GM13977 (cell line): ENCODE data around the gene MCHR2.

ENCODE experiments used
- DNase-seq: peaks from one replicate; pipeline ENCODE4 v3.0.0; 2012; ENCODE audit warnings: low spot score
- in situ Hi-C: fragments of 300-500 bp; cut with MboI; formaldehyde crosslinking; loops from one replicate; pipeline ENCODE4 v1.12.0; 2022; ENCODE audit warnings: low sequenced_read_pairs, low pct_unique_long_range_greater_than_20kb, mixed read lengths, inconsistent platforms; ENCODE audit not compliant: unreplicated experiment
- TF ChIP-seq, protein P1 (sequence below): IDR thresholded peaks from 2 replicates; pipeline ENCODE4 v1.5.1; 2012; ENCODE audit warnings: mild to moderate bottlenecking, control low read depth; ENCODE audit not compliant: insufficient read depth; ENCODE audit errors: extremely low read depth, missing control alignments

Gene MCHR2

DNA sequence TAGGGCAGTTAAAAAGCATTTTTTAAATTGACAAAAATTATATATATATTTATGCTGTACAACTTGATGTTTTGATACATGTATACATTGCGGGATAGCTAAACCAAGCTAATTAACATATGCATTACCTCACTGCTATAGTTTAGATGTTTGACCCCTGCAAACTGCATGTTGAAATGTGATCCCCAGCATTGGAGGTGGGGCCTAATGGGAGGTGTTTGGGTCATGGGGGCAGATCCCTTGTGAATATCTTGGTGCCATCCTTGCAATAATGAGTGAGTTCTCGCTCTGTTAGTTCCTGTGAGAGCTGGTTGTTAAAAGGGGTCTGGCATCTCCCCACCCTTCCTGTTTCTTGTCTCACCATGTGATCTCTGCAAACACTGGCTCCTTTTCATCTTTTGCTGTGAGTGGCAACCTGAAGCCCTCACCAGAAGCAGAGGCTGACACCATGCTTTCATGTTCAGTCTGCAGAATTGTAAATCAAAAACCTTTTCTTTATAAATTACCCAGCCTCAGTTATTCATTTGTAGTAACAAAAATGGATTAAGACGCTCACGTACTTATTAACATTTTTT, 111.8 kb downstream of the MCHR2 start:
- in situ Hi-C loops: loop anchor here (10.0 kb wide), 1 partner anchor 213 kb away; no protein-coding TSS in a partner anchor
- TF ChIP-seq, protein P1, sequence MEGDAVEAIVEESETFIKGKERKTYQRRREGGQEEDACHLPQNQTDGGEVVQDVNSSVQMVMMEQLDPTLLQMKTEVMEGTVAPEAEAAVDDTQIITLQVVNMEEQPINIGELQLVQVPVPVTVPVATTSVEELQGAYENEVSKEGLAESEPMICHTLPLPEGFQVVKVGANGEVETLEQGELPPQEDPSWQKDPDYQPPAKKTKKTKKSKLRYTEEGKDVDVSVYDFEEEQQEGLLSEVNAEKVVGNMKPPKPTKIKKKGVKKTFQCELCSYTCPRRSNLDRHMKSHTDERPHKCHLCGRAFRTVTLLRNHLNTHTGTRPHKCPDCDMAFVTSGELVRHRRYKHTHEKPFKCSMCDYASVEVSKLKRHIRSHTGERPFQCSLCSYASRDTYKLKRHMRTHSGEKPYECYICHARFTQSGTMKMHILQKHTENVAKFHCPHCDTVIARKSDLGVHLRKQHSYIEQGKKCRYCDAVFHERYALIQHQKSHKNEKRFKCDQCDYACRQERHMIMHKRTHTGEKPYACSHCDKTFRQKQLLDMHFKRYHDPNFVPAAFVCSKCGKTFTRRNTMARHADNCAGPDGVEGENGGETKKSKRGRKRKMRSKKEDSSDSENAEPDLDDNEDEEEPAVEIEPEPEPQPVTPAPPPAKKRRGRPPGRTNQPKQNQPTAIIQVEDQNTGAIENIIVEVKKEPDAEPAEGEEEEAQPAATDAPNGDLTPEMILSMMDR: no peak
- no peak for DNase-seq

DNA sequence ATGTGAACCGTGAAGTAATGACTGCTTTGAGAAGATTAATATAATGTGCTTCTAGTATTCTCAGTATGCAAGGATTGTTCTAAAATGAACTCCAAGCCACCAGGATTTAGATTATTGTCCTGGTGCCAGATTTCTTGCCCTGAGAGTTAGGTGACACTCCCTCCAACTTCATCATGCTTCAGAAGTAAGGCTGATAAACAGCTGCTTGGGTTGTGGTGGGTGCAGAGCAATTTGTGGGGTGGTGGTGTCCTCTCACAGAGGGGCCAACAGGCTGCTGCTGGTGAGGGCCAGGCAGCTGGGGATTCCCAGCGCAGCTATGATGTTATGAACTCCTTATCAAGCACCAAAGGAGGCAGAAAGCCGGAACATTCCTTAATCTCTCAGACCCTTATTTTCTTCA, 114.6 kb downstream of the MCHR2 start:
- TF ChIP-seq, protein P1: no peak
- no peak for DNase-seq
- in situ Hi-C loops: no loop called here

DNA sequence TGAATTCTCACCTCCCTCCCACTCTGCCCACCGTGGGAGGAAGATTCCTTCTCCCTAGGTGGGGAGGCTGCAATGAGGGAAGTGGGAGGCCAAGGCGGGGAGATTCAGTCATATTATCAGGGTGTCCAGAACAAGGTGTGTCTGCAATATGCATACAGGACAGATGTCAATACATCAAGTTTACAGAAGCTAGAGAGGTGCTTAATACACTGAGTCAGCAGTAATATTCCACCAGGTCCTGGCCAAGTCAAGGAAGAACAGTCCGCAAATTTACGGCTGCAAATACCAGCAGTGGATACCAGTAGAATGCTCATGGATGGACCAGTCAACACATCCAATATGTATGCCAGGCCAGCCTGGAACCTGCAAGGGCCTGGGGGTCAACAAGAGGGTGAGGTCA, 119.0 kb downstream of the MCHR2 start:
- TF ChIP-seq, protein P1: no peak
- in situ Hi-C loops: no loop called here
- DNase-seq: no peak

DNA sequence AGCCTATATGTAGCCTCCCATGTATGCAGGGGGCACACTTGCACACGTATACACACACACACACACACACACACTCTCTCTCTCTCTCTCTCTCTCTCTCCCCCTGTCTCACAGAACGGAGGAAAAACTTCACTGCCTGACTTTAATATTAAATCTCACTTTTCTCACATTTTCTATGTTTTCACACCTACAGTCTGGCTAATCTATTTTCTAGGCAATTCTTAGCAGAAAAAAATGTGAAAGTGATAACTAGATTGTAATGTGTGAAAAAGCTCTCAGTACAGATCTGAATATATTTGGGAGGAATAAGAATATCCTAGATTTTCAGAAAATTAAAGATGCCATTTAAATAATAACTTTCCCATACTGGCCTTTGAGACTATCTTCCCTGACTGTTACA, 120.9 kb downstream of the MCHR2 start:
- DNase-seq: no peak
- TF ChIP-seq, protein P1: no peak
- in situ Hi-C loops: no loop called here

DNA sequence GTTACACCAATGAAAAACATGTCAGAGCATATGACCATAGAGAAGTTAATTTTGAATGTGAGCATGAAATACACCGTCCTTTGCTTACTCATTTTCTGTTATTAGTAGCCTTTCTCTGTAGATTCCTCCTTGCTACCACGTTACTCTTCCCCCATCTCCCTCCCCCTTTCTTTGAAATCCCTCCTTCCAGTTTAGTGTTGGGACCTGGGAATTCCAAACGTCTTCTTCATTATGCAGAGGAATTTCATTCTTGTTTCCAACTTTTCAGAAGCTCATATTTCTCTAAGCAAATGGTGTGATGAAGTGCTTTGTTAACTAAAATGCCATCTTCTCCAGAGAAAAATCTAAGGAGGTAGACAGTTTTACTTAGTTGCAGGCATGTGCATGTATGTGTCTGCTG, 122.4 kb downstream of the MCHR2 start:
- DNase-seq: no peak
- in situ Hi-C loops: no loop called here
- TF ChIP-seq, protein P1: no peak
